Stimulated activated CD4-positive, alpha-beta T cell treated with anti-CD3 and anti-CD28 coated beads, Interleukin-4, amount 100 ng/mL, for 1 hour (primary cell): ENCODE measurements around the gene SLC38A8.
A peak's percentile ranks its signal among the peaks of the same experiment; 100 is the strongest.

Experiments used
- DNase-seq: peaks from one replicate; pipeline ENCODE4 v3.0.0-alpha.2; 2020

SLC38A8 gene

GRCh38 chr16:84027625-84028024 lies 15.0 kb downstream of the SLC38A8 start:
- DNase-seq = no peak

DNA sequence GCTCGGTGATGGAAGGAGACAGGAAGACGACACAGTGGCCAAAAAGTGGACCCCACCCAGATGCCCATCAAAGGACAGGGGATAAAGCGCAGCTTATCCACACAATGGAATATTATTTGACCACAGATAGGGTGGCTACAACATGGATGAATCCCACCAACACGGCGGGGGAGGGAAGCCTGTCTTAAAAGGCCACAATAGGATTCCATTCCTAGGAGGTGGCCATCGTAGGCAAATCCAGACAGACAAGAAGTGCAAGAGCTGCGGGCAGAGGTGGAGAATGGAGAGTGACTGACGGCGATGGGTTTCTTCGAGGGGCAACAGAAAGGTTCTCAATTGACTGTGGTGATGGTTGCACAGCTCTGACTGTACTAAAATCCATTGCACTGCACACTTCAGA lies 16.0 kb downstream of the SLC38A8 start:
- DNase-seq = no peak

GRCh38 chr16:84024854-84025253 lies 17.7 kb downstream of the SLC38A8 start:
- DNase-seq = no peak

DNA sequence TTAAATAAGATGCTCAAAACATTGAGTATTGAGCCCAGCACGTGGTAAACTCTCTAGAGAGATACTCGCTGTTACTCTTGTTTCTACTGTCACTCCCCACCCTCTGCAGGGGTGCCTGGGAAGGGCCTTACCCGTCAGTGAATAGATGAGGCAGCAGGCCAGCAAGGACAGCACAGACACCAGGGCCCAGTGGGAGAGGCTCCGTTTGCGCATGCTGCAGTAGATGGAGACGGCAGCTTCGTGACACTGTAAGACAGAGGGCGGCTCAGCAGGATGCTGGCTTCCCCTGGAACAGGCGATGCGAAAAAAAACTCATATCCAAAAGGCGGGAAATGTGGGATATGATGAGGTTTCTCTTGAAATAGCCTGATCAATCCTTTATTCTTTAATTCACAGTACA lies 20.0 kb downstream of the SLC38A8 start:
- DNase-seq = no peak

DNA sequence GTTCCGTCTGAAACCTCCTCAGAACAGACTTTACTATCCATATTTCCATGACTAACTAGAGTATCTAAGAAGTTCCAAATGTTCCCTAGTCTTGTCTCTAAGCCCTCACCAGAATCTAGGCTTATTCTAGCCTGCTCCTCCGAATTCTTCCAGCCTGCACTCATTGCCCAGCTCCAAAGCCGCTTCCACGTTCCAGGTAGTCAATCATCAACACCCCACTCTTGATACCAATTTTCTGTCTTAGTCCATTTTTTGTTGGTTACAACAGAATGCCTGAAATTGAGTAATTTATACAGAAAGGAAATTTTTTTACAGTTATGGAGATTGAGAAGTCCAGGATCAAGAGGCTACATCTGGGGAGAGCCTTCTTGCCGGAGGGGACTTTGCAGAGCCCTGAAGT lies 21.1 kb downstream of the SLC38A8 start:
- no peak for DNase-seq

GRCh38 chr16:84020353-84020752 lies 22.2 kb downstream of the SLC38A8 start:
- no peak for DNase-seq

DNA sequence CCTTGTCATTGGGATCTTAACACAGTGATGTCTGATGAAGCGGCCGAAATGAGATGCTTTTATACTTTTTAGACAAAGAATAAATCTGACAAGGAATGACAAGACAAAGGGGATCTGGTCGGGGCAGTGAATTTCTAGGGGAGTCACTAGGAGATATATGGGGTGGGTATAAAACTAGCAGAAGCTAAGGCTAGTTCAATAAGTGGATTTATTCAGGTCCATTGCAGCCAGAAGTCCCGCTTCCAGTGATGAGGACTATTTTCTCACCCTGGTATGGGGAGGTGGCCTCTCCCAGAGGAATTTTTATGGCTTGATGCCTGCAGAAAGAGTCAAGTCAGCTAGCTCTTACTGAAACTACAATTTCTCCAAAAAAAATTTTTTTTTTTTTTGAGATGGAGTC lies 23.9 kb downstream of the SLC38A8 start:
- no peak for DNase-seq

DNA sequence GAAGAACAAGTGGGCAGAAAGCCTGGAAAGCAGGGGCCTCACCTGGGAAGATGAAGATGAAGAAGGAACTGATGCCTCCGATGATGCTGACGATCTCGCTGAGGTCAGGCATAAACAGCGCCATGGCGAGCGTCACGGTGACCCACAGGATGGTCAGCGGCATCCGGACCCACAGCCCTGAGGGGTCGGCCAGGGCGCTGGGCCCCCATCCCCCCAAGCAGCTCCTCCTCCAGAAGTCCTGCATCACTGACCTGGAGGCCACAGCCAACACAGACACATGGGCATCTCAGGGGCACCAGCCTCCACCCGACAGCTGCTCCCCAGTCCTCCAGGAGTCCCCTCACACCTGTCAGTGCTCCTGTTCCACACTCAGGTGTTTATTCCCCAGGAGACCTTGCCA lies 26.1 kb downstream of the SLC38A8 start:
- no peak for DNase-seq

- no peak for DNase-seq
Measured at GRCh38 chr16:84015399-84015798, 27.2 kb downstream of the SLC38A8 start.

GRCh38 chr16:84014570-84015327 lies 27.8 kb downstream of the SLC38A8 start:
- DNase-seq = no peak

GRCh38 chr16:84013787-84014569 lies 28.6 kb downstream of the SLC38A8 start:
- DNase-seq = peak; percentile 52

- no peak for DNase-seq
Measured at GRCh38 chr16:84009282-84009681, 33.3 kb downstream of the SLC38A8 start.

- no peak for DNase-seq
Measured at GRCh38 chr16:84007965-84008364, 34.6 kb downstream of the SLC38A8 start.

- DNase-seq = no peak
Measured at GRCh38 chr16:84007520-84007919, 35.1 kb downstream of the SLC38A8 start.

DNA sequence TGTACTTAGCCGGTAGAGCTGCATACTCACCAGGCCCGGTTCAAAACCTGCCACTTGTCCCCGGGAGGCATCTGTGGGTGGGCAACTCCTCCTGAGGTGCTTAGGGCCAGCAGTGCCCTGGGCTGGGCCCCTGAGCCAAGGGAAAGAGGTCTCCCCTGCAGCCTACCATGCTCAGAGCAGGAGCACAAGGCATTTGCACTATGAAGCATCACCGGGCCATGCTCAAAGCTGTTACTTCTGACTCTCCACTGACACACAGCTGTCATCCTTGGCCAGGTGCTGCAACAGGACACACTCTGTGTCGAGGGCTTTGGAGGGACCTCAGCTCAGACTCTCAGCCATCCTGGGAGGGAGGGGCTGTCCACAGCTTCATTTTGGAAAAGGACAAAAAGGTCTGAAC lies 37.2 kb downstream of the SLC38A8 start:
- DNase-seq = no peak

GRCh38 chr16:84004442-84004841 lies 38.2 kb downstream of the SLC38A8 start:
- no peak for DNase-seq

GRCh38 chr16:84003038-84003437 lies 39.6 kb downstream of the SLC38A8 start:
- no peak for DNase-seq

GRCh38 chr16:84001726-84002125 lies 40.9 kb downstream of the SLC38A8 start:
- DNase-seq = no peak

DNA sequence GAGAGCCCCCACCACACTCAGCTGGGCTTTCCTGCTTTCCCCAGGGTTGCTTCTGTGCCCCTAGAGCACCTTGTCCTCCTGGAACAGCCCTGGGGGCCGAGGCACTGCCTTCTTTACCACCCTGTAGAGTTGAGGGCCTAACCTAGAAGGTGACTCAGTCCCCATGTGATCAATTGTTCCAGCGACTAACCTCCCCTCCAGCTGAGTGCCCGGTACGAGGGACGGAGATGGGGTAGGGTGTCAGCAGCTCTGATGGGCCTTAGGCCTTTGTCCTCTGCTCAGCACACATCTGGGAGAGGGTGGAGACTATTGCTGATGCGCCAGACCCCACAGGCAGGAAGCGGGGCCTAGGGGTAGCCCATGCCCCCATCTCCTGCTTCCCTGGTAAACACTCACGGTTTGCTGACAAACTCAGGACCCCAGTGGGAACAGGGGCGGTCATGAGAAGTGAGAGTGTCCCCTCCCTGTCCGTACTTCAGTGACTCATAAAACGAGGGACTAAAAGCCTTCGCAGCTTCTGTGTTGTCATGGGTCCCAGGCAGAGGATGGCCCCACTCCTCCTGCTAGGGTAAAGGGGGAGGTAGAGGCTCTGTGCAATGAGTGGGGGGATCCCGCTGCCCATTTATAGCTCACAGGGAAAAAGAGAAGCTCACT lies 41.5 kb downstream of the SLC38A8 start:
- DNase-seq = no peak

DNA sequence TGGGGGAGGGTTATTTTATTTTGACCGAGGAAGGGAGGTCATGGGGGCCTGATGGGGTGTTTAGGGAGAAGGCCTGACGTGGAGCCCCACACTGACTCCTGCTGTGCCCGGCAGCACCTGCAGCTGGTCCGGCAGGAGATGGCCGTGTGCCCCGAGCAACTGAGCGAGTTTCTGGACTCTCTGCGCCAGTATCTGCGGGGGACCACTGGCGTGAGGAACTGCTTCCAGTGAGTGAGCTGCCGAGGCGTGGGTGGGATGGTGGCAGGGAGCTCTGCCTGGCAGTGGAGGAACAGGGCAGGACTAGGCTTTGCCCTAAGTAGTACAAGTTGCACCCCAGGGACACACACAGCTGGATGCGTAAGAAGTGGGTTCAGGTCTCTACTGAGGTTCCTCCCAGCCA lies 44.5 kb downstream of the SLC38A8 start:
- DNase-seq = no peak

GRCh38 chr16:83996481-83997252 lies 45.9 kb downstream of the SLC38A8 start:
- DNase-seq = no peak

GRCh38 chr16:83995754-83996153 lies 46.8 kb downstream of the SLC38A8 start:
- no peak for DNase-seq

DNA sequence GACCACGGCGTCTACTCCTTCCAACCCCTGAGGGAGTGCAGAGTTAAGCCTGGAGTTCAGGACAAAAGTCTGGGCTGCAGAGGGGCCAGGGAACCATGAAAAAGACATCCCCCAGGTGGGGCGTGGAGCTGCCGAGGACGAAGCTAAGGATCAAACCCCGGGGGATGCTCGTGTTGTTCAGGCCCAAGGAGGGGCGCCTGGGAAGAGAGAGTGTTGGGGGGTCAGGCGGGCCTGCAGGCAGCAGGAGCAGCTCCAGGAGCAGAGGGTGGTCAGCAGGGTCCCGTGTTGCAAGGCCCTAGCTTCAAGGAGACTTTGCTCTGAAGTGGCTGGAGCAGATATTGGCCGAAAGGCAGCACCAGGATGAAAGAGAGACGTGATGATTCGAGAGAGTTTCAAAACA lies 47.9 kb downstream of the SLC38A8 start:
- no peak for DNase-seq
